IMR-90 (cell line): ENCODE data around the gene AMN. TPM values are rescaled to one million over a fixed set of nuclear protein-coding genes. Genes with fewer than 3 reads are reported as not detected.
A peak's percentile ranks its signal among the peaks of the same experiment; 100 is the strongest.

ENCODE experiments used
- ATAC-seq: fragments of 200-7000 bp; cut with Tn5 transposase; 2 replicates; pipeline ENCODE4 v1.9.1; 2020; ENCODE audit warnings: low read depth, mild to moderate bottlenecking, moderate library complexity
- BruUV-seq: library from RNA; stranded (reverse); fragments of 400-500 nt; replicated peaks from 2 replicates; lab custom pipeline; 2021; lab: Mats Ljungman, UMichigan
- CTCF ChIA-PET: fragments of 300-600 bp; formaldehyde crosslinking; extraction: SDS; loops from one replicate; lab custom pipeline; 2021; ENCODE audit warnings: antibody characterized with exemption; lab: Yijun Ruan, JAX
- POLR2A ChIA-PET: fragments of 300-600 bp; sonication (Branson Sonifier 250); formaldehyde crosslinking; loops from one replicate; lab custom pipeline; 2022; ENCODE audit warnings: antibody characterized with exemption; ENCODE audit not compliant: unreplicated experiment; lab: Charles Lee
- DNase-seq: peaks from one replicate; pipeline ENCODE4 v3.0.0; 2013
- H2AFZ ChIP-seq: replicated peaks from 2 replicates; pipeline ENCODE3; 2013; ENCODE audit warnings: low read length, mild to moderate bottlenecking; ENCODE audit not compliant: poor library complexity
- H2AK5ac ChIP-seq: 2 replicates; pipeline ENCODE4 v1.6.1; 2013; ENCODE audit warnings: low read depth, low read length, inconsistent platforms
- H2AK9ac ChIP-seq: replicated peaks from 2 replicates; pipeline ENCODE3; 2013; ENCODE audit warnings: mild to moderate bottlenecking, low read depth, low read length, moderate library complexity; ENCODE audit not compliant: poor library complexity
- H2BK120ac ChIP-seq: 2 replicates; pipeline ENCODE4 v1.6.1; 2013; ENCODE audit warnings: low read depth, low read length, inconsistent platforms
- H2BK15ac ChIP-seq: 3 replicates; pipeline ENCODE4 v1.6.1; 2013; ENCODE audit warnings: low read depth, low read length, inconsistent platforms
- H2BK20ac ChIP-seq: 2 replicates; pipeline ENCODE4 v1.6.1; 2013; ENCODE audit warnings: low read depth, mild to moderate bottlenecking, inconsistent platforms, low read length, moderate library complexity
- H2BK5ac ChIP-seq: 2 replicates; pipeline ENCODE4 v1.6.1; 2013; ENCODE audit warnings: mild to moderate bottlenecking, low read depth, low read length, inconsistent platforms; ENCODE audit not compliant: poor library complexity, severe bottlenecking
- H3K14ac ChIP-seq: replicated peaks from 2 replicates; pipeline ENCODE4 v1.6.1; 2013; ENCODE audit warnings: low read depth, low read length, inconsistent platforms
- H3K18ac ChIP-seq: 2 replicates; pipeline ENCODE4 v1.6.1; 2013; ENCODE audit warnings: low read depth, low read length, control low read depth
- H3K23ac ChIP-seq: 2 replicates; pipeline ENCODE4 v1.6.1; 2013; ENCODE audit warnings: low read depth, low read length, inconsistent platforms
- H3K27ac ChIP-seq: 2 replicates; pipeline ENCODE4 v1.5.1; 2013; ENCODE audit warnings: mild to moderate bottlenecking, control low read depth, low read length; ENCODE audit not compliant: insufficient read depth
- H3K27me3 ChIP-seq: 2 replicates; pipeline ENCODE4 v1.6.1; 2013; ENCODE audit warnings: low read length; ENCODE audit not compliant: control insufficient read depth, insufficient read depth
- H3K36me3 ChIP-seq: 2 replicates; pipeline ENCODE4 v1.6.1; 2013; ENCODE audit warnings: low read length, mixed read lengths; ENCODE audit not compliant: control insufficient read depth, insufficient read depth
- H3K4ac ChIP-seq: 2 replicates; pipeline ENCODE4 v1.6.1; 2013; ENCODE audit warnings: low read depth, low read length, inconsistent platforms
- H3K4me1 ChIP-seq: 2 replicates; pipeline ENCODE4 v1.6.1; 2013; ENCODE audit warnings: low read length, mixed read lengths; ENCODE audit not compliant: control insufficient read depth, insufficient read depth
- H3K4me2 ChIP-seq: 2 replicates; pipeline ENCODE4 v1.6.1; 2013; ENCODE audit warnings: low read depth, mild to moderate bottlenecking, control low read depth, low read length, moderate library complexity
- H3K4me3 ChIP-seq: 2 replicates; pipeline ENCODE4 v1.5.1; 2013; ENCODE audit warnings: low read depth, mild to moderate bottlenecking, control low read depth, low read length, moderate library complexity; ENCODE audit not compliant: insufficient read depth
- H3K56ac ChIP-seq: 2 replicates; pipeline ENCODE4 v1.6.1; 2013; ENCODE audit warnings: low read length, inconsistent platforms; ENCODE audit not compliant: insufficient read depth; ENCODE audit errors: extremely low read depth
- H3K79me1 ChIP-seq, 2 experiments: 2 replicates each; pipeline ENCODE4 v1.6.1; 2013; ENCODE audit warnings: low read length in 2 of 2, inconsistent platforms in 1 of 2, low read depth in 1 of 2
- H3K9ac ChIP-seq: 2 replicates; pipeline ENCODE4 v1.6.1; 2013; ENCODE audit warnings: low read depth, low read length, control low read depth
- H3K9me1 ChIP-seq: 2 replicates; pipeline ENCODE4 v1.6.1; 2013; ENCODE audit warnings: low read length, inconsistent platforms; ENCODE audit not compliant: insufficient read depth
- H3K9me3 ChIP-seq: 2 replicates; pipeline ENCODE4 v1.6.1; 2013; ENCODE audit warnings: low read length; ENCODE audit not compliant: control insufficient read depth, insufficient read depth
- H4K20me1 ChIP-seq: 2 replicates; pipeline ENCODE4 v1.6.1; 2013; ENCODE audit warnings: low read length, inconsistent platforms; ENCODE audit not compliant: insufficient read depth
- H4K5ac ChIP-seq: 2 replicates; pipeline ENCODE4 v1.6.1; 2013; ENCODE audit warnings: mild to moderate bottlenecking, low read depth, low read length, control low read depth
- H4K8ac ChIP-seq, 2 experiments: 2 replicates each; pipeline ENCODE4 v1.6.1; 2013; ENCODE audit warnings: low read depth in 2 of 2, low read length in 2 of 2, control low read depth in 1 of 2, inconsistent platforms in 1 of 2
- H4K91ac ChIP-seq: 2 replicates; pipeline ENCODE4 v1.6.1; 2013; ENCODE audit warnings: low read depth, low read length, inconsistent platforms; ENCODE audit not compliant: insufficient read depth
- BHLHE40 ChIP-seq: fragments of 150-350 bp; IDR thresholded peaks from 2 replicates; pipeline ENCODE4 v1.6.1; 2016; ENCODE audit warnings: mild to moderate bottlenecking, low read depth, low read length
- CEBPB ChIP-seq: IDR thresholded peaks from 2 replicates; pipeline ENCODE4 v1.6.1; 2012; ENCODE audit warnings: low read depth, low read length, improper control_type of control experiment
- CHD1 ChIP-seq: IDR thresholded peaks from 2 replicates; pipeline ENCODE4 v1.6.1; 2012; ENCODE audit warnings: low read depth, low read length, improper control_type of control experiment
- FOS ChIP-seq: fragments of 150-350 bp; IDR thresholded peaks from 2 replicates; pipeline ENCODE4 v1.6.1; 2016; ENCODE audit warnings: low read depth, low read length
- MAFK ChIP-seq: IDR thresholded peaks from 2 replicates; pipeline ENCODE4 v1.6.1; 2012; ENCODE audit warnings: low read depth, low read length, improper control_type of control experiment
- MXI1 ChIP-seq: IDR thresholded peaks from 2 replicates; pipeline ENCODE4 v1.6.1; 2012; ENCODE audit warnings: low read depth, mild to moderate bottlenecking, low read length, moderate library complexity, borderline replicate concordance
- NFE2L2 ChIP-seq: fragments of 150-350 bp; IDR thresholded peaks from 2 replicates; pipeline ENCODE4 v1.6.1; 2016; ENCODE audit warnings: low read depth, mild to moderate bottlenecking, low read length
- POLR2A ChIP-seq: IDR thresholded peaks from 2 replicates; pipeline ENCODE4 v1.6.1; 2012; ENCODE audit warnings: mild to moderate bottlenecking, low read depth, low read length
- RAD21 ChIP-seq: IDR thresholded peaks from 2 replicates; pipeline ENCODE4 v1.6.1; 2012; ENCODE audit warnings: low read length, improper control_type of control experiment
- RCOR1 ChIP-seq: IDR thresholded peaks from 2 replicates; pipeline ENCODE4 v1.6.1; 2012; ENCODE audit warnings: mild to moderate bottlenecking, low read length, improper control_type of control experiment; ENCODE audit not compliant: insufficient replicate concordance
- RFX5 ChIP-seq: IDR thresholded peaks from 2 replicates; pipeline ENCODE4 v1.8.0; 2012; ENCODE audit warnings: low read depth, mild to moderate bottlenecking, low read length, moderate library complexity
- SMC3 ChIP-seq: fragments of 150-350 bp; IDR thresholded peaks from 2 replicates; pipeline ENCODE4 v1.6.1; 2016; ENCODE audit warnings: low read depth, mild to moderate bottlenecking, antibody characterized with exemption, low read length, moderate library complexity
- USF2 ChIP-seq: fragments of 150-350 bp; IDR thresholded peaks from 2 replicates; pipeline ENCODE4 v1.6.1; 2017; ENCODE audit warnings: mild to moderate bottlenecking, antibody characterized with exemption, low read length, low read depth
- WGBS, 2 experiments: methylation state at CpG; one replicate each; pipeline versions ENCODE4 v1.1.5 to v1.1.7; 2013; ENCODE audit warnings: missing lambda C conversion rate in 2 of 2; ENCODE audit not compliant: insufficient read length in 1 of 2; ENCODE audit errors: extremely low coverage in 2 of 2; 5-methylcytosine and 5-hydroxymethylcytosine counted together
- dilution Hi-C: fragments of 300-500 bp; cut with HindIII; formaldehyde crosslinking; loops from one replicate; pipeline ENCODE4 v1.14.3; 2018; ENCODE audit warnings: low sequenced_read_pairs; ENCODE audit not compliant: unreplicated experiment
- in situ Hi-C: fragments of 300-500 bp; cut with MboI; formaldehyde crosslinking; loops from 3 replicates; pipeline ENCODE4 v1.14.3; 2019; ENCODE audit warnings: low sequenced_read_pairs, inconsistent platforms, mixed read lengths
- intact Hi-C: fragments of 100-400 bp; cut with micrococcal nuclease; formaldehyde crosslinking; loops from 2 replicates; pipeline ENCODE4 v1.10.0; 2022
- polyA plus RNA-seq, 3 experiments: library from polyadenylated mRNA; depleted of rRNA; stranded (reverse); fragments of >200 nt; gene quantifications; 2 replicates each; pipeline ENCODE4 v1.2.3, GENCODE V29; 2012; ENCODE audit warnings: low replicate concordance in 1 of 3
- total RNA-seq: library from RNA; depleted of rRNA; stranded (reverse); fragments of >200 nt; gene quantifications from 2 replicates; pipeline ENCODE4 v1.2.3, GENCODE V29; 2012
- TF ChIP-seq, protein P1 (sequence below): fragments of 150-350 bp; IDR thresholded peaks from 2 replicates; pipeline ENCODE4 v1.6.1; 2016; ENCODE audit warnings: low read depth, mild to moderate bottlenecking, low read length, moderate library complexity, borderline replicate concordance

Gene AMN
- total and polyA plus RNA-seq, 2 of the 4 experiments (the other 2 are of a cell fraction) = under 0.01 to 0.24 TPM

DNA sequence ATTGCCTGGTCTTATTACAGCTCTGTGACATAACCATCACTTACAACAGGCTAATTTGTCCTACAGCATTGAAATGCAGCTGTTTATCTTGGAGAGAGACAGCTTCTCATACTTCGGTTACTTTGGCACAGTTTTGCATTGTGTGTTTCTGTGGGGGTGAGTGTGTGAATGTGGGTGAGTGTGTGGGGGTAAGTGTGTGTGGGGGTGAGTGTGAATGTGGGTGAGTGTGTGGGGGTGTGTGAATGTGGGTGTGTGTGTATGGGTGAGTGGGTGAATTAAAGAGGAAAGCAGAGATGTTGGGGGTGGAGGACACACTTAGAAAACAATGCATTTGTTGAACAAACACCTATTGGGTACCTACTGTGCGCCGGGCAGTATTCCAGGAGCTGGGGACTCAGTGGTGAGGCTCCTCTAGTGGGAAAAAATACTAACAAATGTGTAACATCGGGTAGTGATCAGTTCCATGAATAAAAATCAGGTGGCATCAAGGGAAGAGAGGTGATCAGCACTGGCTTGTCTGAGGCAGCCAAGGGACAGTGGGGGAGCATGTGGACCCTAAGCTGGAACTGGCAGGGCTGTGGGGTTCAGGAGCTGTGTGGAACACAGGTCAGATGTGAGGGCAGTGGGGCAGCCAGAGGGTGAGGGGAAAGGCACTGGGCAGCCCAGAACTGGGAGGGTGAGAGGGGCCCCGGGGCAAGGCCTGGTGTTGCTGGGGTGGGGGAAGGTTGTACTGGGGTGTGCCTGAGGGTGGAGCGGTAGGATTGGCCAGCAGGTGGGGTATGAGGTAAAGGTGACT is 44.1 kb upstream of the AMN start:
- Histone ChIP-seq H2BK20ac (no peak overlapping the region), H3K36me3 (peaks cover 14% of the 10 kb centered on the region), H2AFZ (peak overlapping the region; percentile 75), H2BK15ac (no peak overlapping the region), H4K8ac (no peak overlapping the region; a peak in 1 of 4 replicates), H3K79me1 (peaks cover 0 to 12% of the 10 kb centered on the region in 2 experiments; a peak in 3 of 4 replicates), H3K56ac (no peak overlapping the region), H3K9ac (no peak overlapping the region), H2BK120ac (no peak overlapping the region), H2AK9ac (peak overlapping the region; percentile 81), H3K14ac (0 out of 2 replicates have a peak overlapping the region, but pooled peaks have one; percentile 40), H2AK5ac (peak overlapping the region; percentile 31; the same call in 1 of the 2 replicates), H2BK5ac (peak overlapping the region; percentile 13), H3K4me3 (no peak overlapping the region), H3K18ac (no peak overlapping the region), H3K27ac (no peak overlapping the region), H3K9me1 (peaks cover 13% of the 10 kb centered on the region), H3K9me3 (no peaks in the 10 kb centered on the region), H4K20me1 (0 out of 2 replicates have a peak, but pooled peaks cover 4% of the 10 kb centered on the region), H3K4me2 (no peak overlapping the region), H3K27me3 (no peaks in the 10 kb centered on the region), H4K91ac (no peak overlapping the region; the same call in 1 of the 2 replicates), H4K5ac (no peak overlapping the region), H3K4ac (peak overlapping the region; percentile 34; the same call in 1 of the 2 replicates), H3K23ac (no peak overlapping the region), H3K4me1 (peaks cover 8% of the 10 kb centered on the region)
- 83% methylated on average over 1 of the region's 6 CpGs; no CpG with 5 or more reads in 1 of the 2 experiments for WGBS, 2 experiments
- dilution Hi-C loops (no loop called here), in situ Hi-C loops (no loop called here), intact Hi-C loops (loop anchor here (5.0 kb wide), 1 partner anchor 41 kb away; no protein-coding TSS in a partner anchor)
- ChIA-PET CTCF (interaction anchor here (0.8 kb wide), 1 partner anchor 19 kb away, joined by 3 read pairs; no protein-coding TSS in a partner anchor), POLR2A (no interaction called here)
- no peak for DNase-seq
- ATAC-seq = no peak
- no TSS peak for BruUV-seq
- TF ChIP-seq, protein P1, sequence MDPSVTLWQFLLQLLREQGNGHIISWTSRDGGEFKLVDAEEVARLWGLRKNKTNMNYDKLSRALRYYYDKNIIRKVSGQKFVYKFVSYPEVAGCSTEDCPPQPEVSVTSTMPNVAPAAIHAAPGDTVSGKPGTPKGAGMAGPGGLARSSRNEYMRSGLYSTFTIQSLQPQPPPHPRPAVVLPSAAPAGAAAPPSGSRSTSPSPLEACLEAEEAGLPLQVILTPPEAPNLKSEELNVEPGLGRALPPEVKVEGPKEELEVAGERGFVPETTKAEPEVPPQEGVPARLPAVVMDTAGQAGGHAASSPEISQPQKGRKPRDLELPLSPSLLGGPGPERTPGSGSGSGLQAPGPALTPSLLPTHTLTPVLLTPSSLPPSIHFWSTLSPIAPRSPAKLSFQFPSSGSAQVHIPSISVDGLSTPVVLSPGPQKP = no peak
- TF ChIP-seq USF2 = no peak
- TF ChIP-seq NFE2L2 = no peak
- TF ChIP-seq MAFK = no peak
- no peak for TF ChIP-seq RFX5
- TF ChIP-seq CHD1 = no peak
- no peak for TF ChIP-seq MXI1
- no peak for TF ChIP-seq CEBPB
- TF ChIP-seq RAD21 = no peak
- TF ChIP-seq POLR2A = no peak
- no peak for TF ChIP-seq FOS
- TF ChIP-seq SMC3 = no peak
- no peak for TF ChIP-seq BHLHE40
- no peak for TF ChIP-seq RCOR1
